NCI-H1930 (cell line): ENCODE results near the gene AKAP17A.
A peak's percentile ranks its signal among the peaks of the same experiment; 100 is the strongest.
"Not testable (repeated sequence)": the region's sequence is repeated elsewhere in the genome, so short reads cannot be mapped to it uniquely, and the experiment has no call there.

Source experiments
- DNase-seq, 2 experiments: peaks; one replicate each; lab custom pipeline; 2025; lab: John Stamatoyannopoulos, UW

The AKAP17A gene, protein sequence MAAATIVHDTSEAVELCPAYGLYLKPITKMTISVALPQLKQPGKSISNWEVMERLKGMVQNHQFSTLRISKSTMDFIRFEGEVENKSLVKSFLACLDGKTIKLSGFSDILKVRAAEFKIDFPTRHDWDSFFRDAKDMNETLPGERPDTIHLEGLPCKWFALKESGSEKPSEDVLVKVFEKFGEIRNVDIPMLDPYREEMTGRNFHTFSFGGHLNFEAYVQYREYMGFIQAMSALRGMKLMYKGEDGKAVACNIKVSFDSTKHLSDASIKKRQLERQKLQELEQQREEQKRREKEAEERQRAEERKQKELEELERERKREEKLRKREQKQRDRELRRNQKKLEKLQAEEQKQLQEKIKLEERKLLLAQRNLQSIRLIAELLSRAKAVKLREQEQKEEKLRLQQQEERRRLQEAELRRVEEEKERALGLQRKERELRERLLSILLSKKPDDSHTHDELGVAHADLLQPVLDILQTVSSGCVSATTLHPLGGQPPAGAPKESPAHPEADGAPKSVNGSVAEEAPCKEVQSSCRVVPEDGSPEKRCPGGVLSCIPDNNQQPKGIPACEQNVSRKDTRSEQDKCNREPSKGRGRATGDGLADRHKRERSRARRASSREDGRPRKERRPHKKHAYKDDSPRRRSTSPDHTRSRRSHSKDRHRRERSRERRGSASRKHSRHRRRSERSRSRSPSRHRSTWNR

DNA sequence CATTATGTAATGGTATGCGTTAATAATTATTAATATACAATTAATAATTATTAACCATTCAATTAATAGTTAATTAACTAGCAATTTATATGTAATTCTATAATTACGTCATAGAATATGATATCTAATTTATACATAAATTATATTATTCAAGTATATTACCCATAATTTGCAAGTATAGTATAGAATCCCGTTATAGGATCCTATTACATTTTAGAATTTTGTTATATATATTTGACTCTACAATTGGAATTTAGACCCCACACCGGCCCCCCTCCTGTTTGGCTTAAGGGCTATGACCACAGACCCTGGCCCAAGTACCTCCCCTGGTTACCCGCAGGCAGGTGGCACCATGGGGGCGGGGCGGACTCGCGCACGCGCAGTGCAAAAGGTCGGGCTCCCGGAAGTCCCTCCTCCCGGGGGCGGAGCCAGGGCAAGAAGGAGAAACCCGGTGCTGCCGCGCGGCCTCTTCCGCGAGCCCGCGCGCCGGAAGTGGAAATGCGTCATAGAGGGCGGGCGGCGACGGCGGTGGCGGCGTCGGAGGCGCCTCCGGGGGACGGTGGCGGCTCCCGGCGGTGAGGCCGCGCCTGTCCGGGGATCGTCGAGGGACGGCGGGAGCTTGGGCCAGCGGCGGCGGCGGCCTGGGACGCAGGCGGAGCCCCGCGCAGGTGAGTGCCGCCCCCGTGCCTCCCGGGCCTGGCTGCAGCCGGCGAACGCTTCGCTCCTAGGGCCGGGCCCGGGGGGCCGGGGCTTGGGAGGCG is at the start of gene AKAP17A:
Gene AKAP17A, plus strand, starts transcription at position 503 of the 761 bp plus-strand sequence. CDS start 1,859 bp downstream, outside the sequence.
- peak; percentile 86 to 87 for DNase-seq

DNA sequence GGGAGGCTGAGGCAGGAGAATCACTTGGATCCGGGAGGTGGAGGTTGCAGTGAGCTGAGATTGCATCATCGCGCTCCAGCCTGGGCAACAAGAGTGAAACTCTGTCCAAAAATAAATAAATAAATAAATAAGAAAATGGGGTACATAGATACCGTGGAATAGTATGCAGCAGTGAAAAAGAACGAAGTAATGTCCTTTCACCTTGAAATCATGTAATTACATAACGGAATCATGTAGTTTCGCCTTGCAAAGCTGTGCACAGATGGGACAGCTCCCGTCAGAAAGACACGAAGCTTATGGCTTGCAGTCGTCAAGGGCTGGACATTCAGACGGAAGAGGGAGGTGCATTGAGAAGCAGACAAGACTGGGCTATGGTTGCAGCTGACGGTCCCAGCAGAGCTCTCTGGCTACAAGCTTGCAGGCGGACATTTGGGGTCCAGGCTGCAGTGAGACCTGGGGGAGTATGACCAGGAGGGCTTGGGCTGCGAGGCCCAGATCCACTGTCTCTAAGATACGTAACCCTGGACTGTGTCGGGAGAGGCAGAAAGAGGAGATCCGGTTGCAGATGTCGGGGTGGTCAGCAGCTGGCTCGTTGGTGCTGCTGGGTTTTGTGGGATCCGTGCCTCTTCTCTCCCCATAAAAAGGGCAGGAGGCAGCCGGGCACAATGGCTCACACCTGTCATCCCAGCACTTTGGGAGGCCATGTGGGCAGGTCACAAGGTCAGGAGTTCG is 48.2 kb upstream of the AKAP17A start:
- no peak for DNase-seq

GRCh38 chrX:1545776-1546408 is 45.5 kb upstream of the AKAP17A start:
- DNase-seq: no peak

DNA sequence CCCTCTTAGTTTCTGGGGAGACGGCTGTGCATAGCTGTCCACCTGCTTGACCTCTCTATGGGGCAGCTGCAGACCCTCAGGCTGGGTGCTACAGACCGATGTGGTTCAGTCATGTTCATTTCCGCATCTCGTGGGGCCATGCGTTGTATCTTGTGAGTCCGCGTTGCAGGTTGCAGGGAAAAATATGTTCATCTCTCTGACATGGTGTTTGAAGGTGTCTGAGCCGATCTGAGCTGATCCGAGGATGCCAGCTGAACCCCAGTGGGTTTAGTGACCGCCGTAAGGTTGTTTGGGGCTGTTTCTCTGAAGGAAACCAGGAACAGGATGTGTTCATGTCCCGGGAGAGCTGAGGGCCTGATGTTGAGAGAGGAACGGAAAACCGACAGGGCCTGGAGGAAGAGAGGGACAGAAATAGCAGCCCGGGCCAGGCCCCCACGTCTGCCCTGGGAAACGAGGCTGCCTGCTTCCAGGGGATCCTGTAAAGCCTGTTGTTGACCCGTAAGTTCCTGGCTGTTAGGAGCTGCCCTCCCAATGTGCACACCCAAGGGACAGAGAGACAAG is 44.6 kb upstream of the AKAP17A start:
- no peak for DNase-seq

DNA sequence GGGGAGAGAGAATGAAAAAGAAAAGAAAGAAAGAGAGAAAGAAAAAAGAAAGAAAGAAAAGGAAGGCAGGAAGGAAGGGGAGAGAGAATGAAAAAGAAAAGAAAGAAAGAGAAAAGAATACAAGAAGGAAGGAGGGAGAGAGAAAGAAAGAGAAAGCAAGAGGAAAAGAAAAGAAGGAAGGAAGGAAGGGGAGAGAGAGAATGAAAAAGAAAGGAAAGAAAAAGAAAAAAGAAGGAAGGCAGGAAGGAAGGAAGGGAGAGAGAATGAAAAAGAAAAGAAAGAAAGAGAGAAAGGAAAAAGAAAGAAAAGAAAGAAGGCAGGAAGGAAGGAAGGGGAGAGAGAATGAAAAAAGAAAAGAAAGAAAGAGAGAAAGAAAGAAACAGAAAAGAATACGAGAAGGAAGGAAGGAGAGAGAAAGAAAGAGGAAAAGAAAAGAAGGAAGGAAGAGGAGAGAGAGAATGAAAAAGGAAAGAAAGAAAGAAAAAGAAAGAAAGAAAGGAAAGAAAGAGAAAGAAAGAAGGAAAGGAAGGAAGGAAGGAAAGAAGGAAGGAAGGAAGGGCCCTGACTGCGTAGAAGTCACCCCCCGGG is 39.4 kb upstream of the AKAP17A start:
- no peak for DNase-seq

GRCh38 chrX:1554469-1555210 is 36.8 kb upstream of the AKAP17A start:
- no peak for DNase-seq

DNA sequence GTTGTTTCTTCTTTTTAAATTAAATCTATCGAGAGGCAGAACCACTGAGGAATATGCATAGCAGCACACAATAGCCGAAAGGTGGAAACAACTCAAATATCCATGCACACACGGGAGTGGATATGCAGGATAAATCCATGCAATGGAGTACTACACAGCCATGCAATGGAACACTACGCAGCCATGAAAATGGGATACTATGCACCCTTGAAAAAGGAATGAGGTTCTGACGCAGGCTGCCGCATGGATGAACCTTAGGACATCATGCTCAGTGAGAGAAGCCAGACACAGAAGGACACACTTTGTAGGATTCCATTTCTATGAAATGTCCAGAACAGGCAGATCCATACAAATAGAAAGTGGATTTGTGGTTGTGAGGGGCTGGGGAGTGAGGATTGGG is 36.0 kb upstream of the AKAP17A start:
- no peak for DNase-seq

DNA sequence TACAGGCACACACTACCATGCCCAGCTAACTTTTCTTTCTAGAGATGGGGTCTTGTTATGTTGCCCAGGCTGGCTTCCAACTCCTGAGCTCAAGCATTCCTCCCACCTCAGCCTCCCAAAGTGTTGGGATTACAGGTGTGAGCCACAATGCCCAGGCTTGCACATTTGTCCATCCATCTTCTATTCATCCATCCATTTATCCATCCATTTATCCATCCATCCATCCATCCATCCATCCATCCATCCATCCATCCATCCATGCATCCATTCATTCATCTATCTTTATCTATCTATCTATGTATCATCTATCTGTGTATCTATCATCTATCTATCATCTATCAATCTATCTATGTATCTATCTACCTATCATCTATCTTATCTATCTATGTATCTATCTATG is 34.0 kb upstream of the AKAP17A start:
- DNase-seq: not testable (repeated sequence)

DNA sequence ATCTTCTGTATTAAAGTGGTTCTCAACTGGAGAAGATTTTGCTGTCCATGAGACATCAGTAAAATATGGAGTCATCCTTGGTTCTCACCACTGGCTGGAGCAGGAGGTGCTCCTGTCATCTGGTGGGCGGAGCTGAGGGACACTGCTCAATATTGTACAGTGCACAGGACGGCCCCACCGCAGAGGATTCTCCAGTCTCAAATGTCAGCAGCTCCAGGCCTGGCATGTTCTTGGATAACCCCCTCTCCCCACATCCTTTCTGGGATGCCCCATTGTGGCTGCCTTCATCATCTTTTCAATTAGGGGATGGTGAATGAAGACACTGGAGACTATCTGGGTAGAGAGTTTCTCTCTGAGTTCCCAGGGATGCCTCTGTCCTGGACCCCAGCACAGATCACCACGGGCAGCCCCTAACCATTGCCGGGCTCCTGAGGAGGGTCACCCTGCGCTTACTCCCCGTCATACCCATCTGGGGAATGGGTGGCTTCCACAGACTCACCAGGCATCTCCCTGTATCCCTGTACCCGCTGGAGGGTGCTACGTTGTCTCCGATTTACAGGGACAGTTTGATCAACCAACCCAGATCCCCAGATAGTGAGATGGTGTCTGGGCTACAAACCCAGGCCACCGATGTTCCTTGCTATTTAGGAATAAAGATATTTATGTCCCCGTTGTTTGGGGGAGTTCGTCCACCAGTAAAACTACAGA is 32.5 kb upstream of the AKAP17A start:
- no peak for DNase-seq

DNA sequence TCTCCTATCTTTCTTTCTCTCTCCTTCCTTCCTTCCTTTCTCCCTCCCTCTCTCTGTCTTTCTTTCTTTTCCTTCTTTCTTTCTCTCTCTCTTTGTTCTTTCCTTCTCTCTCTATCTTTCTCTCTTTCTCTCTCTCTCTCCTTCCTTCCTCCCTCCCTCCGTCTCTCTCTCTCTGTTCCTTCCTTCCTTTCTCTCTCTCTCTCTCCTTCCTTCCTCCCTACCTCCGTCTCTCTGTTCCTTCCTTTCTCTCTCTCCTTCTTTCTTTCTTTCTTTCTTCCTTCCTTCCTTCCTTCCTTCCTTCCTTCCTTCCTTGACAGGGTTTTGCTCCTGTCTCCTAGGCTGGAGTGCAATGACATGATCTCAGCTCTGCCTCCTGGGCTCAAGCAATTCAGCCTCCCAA is 30.2 kb upstream of the AKAP17A start:
- DNase-seq: no peak

GRCh38 chrX:1564077-1564476 is 27.3 kb upstream of the AKAP17A start:
- DNase-seq: not testable (repeated sequence)

DNA sequence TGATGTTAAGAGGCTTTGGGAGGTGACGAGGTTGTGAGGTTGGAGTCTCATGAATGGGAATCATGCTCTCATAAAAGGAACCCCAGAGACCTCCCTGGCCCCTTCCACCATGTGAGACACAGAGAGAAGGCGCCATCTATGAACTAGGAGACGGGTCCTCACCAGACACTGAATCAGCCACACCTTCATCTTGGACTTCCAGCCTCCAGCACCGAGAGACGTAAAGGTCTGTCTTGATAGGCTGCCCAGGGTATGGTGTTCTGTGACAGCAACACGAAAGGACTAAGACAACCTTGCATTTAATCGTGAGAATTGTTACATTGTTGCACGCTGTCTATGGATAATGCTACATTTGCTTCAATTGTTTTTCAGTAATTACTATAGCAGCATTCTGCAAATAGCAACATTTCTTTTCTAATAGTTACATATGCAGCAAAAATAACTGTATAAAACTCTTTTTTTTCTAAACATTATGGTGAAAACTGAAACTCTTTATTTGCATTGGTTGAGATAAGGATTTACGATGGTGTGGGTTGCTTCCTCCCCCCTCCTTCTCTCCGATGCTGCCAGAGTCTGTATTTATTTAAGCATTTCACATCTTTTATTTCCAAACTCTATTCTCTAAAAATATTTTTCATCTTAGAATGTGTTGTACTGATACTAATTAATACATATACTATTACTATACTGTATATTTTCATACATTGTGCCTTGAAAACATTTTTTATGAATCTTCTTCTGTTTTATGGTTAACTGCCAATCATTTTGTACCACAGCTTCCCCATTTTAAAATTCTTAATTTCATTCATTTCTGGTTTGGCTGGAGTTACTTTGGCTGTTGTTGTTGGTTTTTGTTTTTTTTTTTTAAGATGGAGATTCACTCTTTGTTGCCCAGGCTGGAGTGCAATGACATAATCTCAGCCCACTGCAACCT is 26.4 kb upstream of the AKAP17A start:
- no peak for DNase-seq

- DNase-seq: not testable (repeated sequence)
Observed at GRCh38 chrX:1574181-1574580, 17.2 kb upstream of the AKAP17A start.

- DNase-seq: no peak
Observed at GRCh38 chrX:1576201-1576992, 15.0 kb upstream of the AKAP17A start.

GRCh38 chrX:1577845-1578244 is 13.6 kb upstream of the AKAP17A start:
- no peak for DNase-seq

DNA sequence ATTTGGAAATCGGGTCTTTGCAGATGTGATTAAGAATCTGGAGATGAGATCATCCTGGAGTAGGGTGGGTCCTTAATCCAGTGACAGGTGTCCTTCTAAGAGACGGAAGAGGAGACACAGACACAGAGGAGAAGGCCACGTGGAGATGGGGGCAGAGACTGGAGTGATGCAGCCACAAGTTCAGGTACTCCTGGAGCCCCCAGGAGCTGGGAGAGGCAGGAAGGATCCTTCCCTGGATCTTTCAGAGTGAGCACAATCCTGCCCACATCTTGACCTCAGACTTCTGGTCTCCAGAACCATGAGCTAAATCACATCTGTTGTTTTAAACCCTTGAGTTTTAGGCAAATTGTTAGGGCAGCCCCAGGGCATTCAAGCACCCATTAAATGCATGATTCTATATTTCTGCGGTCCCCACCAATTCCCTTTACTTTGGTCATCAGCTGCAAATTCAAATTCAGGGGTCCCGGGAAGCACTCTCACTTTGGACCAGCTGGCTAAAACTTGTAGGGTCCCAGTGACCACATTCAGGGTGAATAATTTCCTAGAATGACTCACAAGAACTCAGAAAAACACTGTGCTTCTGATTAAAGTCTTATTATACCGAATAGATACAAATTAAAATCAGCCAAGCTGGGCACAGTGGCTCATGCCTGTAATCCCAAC is 12.8 kb upstream of the AKAP17A start:
- no peak for DNase-seq

DNA sequence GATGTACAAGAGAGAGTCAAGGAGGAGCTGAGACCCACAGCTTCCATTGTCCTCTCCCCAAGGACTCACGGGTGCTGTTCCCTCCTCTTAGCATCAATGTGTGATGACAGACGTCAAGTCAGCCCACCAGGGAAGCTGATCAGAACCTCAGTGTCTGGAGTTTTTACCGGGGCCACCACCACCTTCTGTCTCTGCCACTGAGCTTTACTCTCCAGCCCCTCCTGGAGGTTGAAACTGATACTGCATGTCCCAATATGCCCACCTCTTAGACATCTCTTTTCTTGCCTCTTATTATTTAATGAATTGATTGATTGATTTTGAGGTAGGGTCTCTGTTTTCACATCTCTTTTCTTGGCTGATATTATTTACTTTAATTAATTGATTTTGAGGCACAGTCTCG is 10.3 kb upstream of the AKAP17A start:
- DNase-seq: no peak
